Muscle layer of colon (tissue), 2 donors: Measurements from ENCODE around the gene CMYA5.

Source experiments
- H3K27ac ChIP-seq: one replicate; pipeline ENCODE4 v1.7.0; 2013; ENCODE audit warnings: low read depth, mild to moderate bottlenecking, low read length, moderate library complexity
- H3K27me3 ChIP-seq, 2 donors: one replicate each; pipeline ENCODE4 v1.7.0; 2013; ENCODE audit warnings: low read length in 2 of 2, mild to moderate bottlenecking in 2 of 2; ENCODE audit not compliant: insufficient read depth in 2 of 2, control insufficient read depth in 1 of 2
- H3K36me3 ChIP-seq: one replicate; pipeline ENCODE4 v1.7.0; 2013; ENCODE audit warnings: mild to moderate bottlenecking, low read length; ENCODE audit not compliant: insufficient read depth
- H3K4me1 ChIP-seq: one replicate; pipeline ENCODE4 v1.7.0; 2013; ENCODE audit warnings: mild to moderate bottlenecking, low read length; ENCODE audit not compliant: insufficient read depth
- H3K4me3 ChIP-seq, 2 donors: one replicate each; pipeline ENCODE4 v1.7.0; 2013; ENCODE audit warnings: low read length in 2 of 2, low read depth in 1 of 2, mild to moderate bottlenecking in 1 of 2, moderate library complexity in 1 of 2
- H3K9ac ChIP-seq: one replicate; pipeline ENCODE4 v1.7.0; 2013; ENCODE audit warnings: low read length
- H3K9me3 ChIP-seq: one replicate; pipeline ENCODE4 v1.7.0; 2013; ENCODE audit warnings: mild to moderate bottlenecking, low read length
- donor health status: abdominal sarcoma.
- donor health status: Adenocarcinoma of cecum.

The CMYA5 gene

DNA sequence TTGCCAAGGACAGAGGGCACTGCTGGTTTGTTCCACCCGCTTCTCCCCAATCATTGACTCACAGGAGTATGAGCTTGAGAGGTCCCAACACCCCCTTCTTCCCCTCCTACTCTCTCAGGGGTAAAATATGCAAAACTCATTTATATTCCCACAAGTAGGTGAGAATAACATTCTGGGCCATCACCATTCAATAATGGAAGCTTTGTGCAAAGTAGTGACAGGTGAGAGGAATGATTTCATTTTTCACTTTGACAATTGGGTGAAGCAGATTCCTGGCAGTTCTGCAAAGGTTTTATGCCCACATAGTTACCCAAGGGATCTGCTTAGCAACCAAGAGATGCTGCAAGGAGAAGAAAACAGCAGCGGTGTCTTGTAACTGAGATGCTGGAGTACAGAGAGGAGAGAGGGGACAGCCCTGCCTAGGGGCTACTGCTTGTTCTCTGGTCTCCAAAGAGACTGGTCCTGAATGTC is 137.6 kb downstream of the CMYA5 start:
- H3K9me3 ChIP-seq: no peaks in the 10 kb centered on the region
- H3K4me1 ChIP-seq: no peaks in the 10 kb centered on the region
- H3K36me3 ChIP-seq: no peaks in the 10 kb centered on the region
- no peak overlapping the region for H3K9ac ChIP-seq
- H3K4me3 ChIP-seq: no peak overlapping the region
- H3K27ac ChIP-seq: no peak overlapping the region
- no peaks in the 10 kb centered on the region for H3K27me3 ChIP-seq

DNA sequence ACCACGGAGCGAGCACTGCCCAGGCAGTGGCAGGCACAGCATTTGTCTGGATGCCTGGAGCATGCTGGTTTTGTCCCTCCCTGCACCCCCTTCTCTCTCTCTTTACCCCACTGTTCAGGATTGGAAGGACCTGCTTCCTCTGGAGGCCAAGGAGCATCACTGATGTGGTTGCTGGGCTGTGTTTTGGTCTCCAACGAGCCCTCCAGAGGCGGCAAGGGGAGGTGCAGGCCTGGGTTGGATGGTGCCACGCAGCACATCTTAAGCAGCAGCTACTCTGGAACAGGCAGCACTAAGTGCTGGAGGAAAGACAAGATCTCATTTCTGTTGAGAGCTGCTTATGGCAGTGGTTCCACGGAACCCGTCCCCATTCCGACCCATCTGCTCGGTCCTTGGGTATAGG is 139.6 kb downstream of the CMYA5 start:
- H3K9ac ChIP-seq: no peak overlapping the region
- peaks cover 2% of the 10 kb centered on the region for H3K4me1 ChIP-seq
- no peak overlapping the region for H3K27ac ChIP-seq
- no peaks in the 10 kb centered on the region for H3K27me3 ChIP-seq
- H3K36me3 ChIP-seq: no peaks in the 10 kb centered on the region
- no peaks in the 10 kb centered on the region for H3K9me3 ChIP-seq
- no peak overlapping the region for H3K4me3 ChIP-seq

- no peak overlapping the region for H3K4me3 ChIP-seq
- no peaks in the 10 kb centered on the region for H3K27me3 ChIP-seq
- no peak overlapping the region for H3K27ac ChIP-seq
- H3K9me3 ChIP-seq: no peaks in the 10 kb centered on the region
- no peak overlapping the region for H3K9ac ChIP-seq
- peaks cover 15% of the 10 kb centered on the region for H3K4me1 ChIP-seq
- H3K36me3 ChIP-seq: no peaks in the 10 kb centered on the region
Measured at GRCh38 chr5:79831381-79832309, 142.0 kb downstream of the CMYA5 start.

DNA sequence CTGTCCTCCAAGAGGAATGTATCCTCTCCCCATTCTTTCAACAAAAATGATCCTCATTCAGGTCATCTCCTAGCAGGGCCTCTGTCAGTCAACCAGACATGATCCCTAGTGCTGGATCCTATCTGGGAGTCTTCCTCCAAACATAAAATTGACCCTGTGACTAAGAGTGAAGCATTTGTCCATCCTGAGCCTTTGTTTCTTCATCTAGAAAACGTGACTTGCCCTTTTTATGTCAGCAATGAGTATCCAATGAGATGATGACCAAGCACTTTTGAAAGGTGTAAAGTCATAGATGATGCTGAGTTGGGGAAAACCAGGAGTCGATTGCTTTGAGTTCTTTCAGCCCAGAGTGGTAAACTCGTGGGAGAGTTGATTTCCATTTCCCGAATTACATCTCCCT is 143.3 kb downstream of the CMYA5 start:
- Histone ChIP-seq H3K27ac (no peak overlapping the region), H3K9me3 (no peaks in the 10 kb centered on the region), H3K36me3 (no peaks in the 10 kb centered on the region), H3K9ac (no peak overlapping the region), H3K4me1 (peaks cover 22% of the 10 kb centered on the region), H3K4me3 (no peak overlapping the region), H3K27me3 (no peaks in the 10 kb centered on the region)

- H3K4me1 ChIP-seq: peaks cover 35% of the 10 kb centered on the region
- no peaks in the 10 kb centered on the region for H3K27me3 ChIP-seq
- no peak overlapping the region for H3K4me3 ChIP-seq
- no peak overlapping the region for H3K27ac ChIP-seq
- H3K36me3 ChIP-seq: no peaks in the 10 kb centered on the region
- H3K9me3 ChIP-seq: no peaks in the 10 kb centered on the region
- H3K9ac ChIP-seq: no peak overlapping the region
Measured at GRCh38 chr5:79834098-79834753, 144.6 kb downstream of the CMYA5 start.

GRCh38 chr5:79834754-79835714 is 145.4 kb downstream of the CMYA5 start:
- H3K27me3 ChIP-seq: no peaks in the 10 kb centered on the region
- H3K4me3 ChIP-seq: no peak overlapping the region
- no peaks in the 10 kb centered on the region for H3K9me3 ChIP-seq
- H3K36me3 ChIP-seq: no peaks in the 10 kb centered on the region
- peaks cover 43% of the 10 kb centered on the region for H3K4me1 ChIP-seq
- H3K27ac ChIP-seq: no peak overlapping the region
- H3K9ac ChIP-seq: no peak overlapping the region

DNA sequence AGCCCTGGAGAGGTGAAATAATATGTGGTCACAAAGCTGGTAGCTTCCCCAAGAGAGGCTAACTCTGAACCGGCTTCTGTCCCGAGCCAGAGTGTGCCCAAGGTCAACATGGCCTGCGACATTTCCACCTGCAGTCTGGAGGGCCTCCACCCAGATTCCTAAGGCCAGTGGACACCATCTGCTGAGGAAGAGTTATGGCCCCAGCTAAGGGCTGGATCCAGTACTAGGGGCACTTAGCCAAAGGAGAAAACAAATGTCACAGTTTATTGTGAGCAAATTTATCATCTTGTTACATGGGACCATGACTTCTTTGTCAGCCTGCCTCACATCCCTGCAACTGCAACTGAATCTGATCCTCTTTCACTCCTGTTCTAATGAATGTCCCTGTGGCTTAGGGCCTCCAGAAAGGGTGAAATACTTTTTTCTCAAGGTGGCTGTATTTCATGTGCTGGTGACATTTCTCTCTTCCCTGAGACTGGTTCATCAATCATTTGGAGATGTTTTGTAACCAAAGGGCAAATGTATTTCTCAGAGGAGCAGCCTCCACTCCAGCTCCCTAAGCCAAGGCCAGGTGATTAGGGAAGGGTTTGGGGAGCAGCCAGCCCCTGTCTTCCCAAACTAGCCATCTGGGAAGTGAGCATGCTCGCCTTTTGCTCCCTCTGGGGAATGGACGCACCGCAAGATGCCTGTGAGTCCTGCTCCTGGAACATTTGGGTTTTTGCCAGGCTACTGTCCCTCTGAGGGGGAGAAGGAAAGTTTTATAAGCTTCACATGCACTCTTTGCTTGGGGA is 148.3 kb downstream of the CMYA5 start:
- Histone ChIP-seq H3K4me1 (peaks cover 51% of the 10 kb centered on the region), H3K27ac (no peak overlapping the region), H3K9me3 (no peaks in the 10 kb centered on the region), H3K9ac (no peak overlapping the region), H3K27me3 (no peaks in the 10 kb centered on the region), H3K4me3 (no peak overlapping the region), H3K36me3 (no peaks in the 10 kb centered on the region)

DNA sequence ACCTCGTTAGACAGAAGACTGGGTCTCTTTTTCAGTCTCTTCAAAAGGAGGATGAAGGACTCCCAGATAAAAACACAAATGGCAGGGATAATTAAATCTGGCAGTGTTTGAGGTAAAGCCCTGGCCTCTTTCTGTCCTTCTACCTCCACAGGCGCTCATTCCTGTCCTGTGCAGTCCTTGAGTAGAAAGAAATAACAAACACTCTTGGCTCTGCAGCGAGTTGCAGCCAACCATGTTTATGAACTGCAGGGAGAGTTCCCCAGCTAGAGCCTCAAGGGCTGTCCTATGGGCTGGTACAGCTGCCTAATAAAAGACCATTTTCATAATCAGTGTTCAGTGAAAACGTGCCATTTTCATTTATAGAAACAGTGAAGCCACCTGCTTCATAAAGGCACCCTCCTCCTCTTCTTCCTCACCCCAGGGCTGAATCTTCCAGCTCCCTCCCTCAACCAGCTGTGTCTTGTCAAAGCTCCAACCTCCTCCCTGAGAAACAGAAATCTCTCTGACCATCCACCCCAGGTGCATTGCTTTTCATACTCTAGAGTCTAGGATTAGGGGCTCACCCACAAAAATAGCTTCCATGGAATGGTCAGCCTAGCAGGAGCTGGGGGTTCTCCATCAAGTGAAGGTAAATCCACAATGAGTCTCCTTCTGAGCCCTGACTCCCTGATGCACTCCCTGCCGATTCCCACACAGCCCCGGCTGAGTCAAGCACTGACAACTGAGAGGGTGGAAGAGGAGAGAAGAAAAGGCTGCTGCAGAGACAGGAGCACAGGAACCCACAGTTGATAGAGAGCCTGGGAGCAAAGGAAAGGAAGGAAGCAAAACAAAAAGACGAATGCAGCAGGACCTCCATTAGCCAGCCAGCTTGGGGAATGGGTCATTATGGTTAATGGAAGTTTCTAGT is 150.7 kb downstream of the CMYA5 start:
- Histone ChIP-seq H3K27ac (no peak overlapping the region), H3K4me1 (peaks cover 38% of the 10 kb centered on the region), H3K4me3 (no peak overlapping the region), H3K9ac (no peak overlapping the region), H3K36me3 (no peaks in the 10 kb centered on the region), H3K27me3 (no peaks in the 10 kb centered on the region), H3K9me3 (no peaks in the 10 kb centered on the region)

- no peak overlapping the region for H3K27ac ChIP-seq
- H3K36me3 ChIP-seq: no peaks in the 10 kb centered on the region
- H3K9ac ChIP-seq: no peak overlapping the region
- H3K4me1 ChIP-seq: peaks cover 37% of the 10 kb centered on the region
- H3K9me3 ChIP-seq: no peaks in the 10 kb centered on the region
- H3K4me3 ChIP-seq: no peak overlapping the region
- H3K27me3 ChIP-seq: no peaks in the 10 kb centered on the region
Measured at GRCh38 chr5:79841172-79841571, 151.5 kb downstream of the CMYA5 start.
